Stimulated activated memory B cell treated with anti-CD40 and anti-IgM and Interleukin-4, amounts not matched to agents 10 μg/mL and 1 μg/mL and 100 μg/mL, for 72 hours (primary cell): ENCODE results near the gene HERC2.
"Not testable (repeated sequence)": the region's sequence is repeated elsewhere in the genome, so short reads cannot be mapped to it uniquely, and the experiment has no call there.

Experiments
- ATAC-seq: fragments of 150-1000 bp; cut with Tn5 transposase; 2 replicates; pipeline ENCODE4 v1.10.0; 2021
- H3K27ac Mint-ChIP-seq: one replicate; pipeline ENCODE4 v1.8.0; 2022; ENCODE audit warnings: mild to moderate bottlenecking, mixed read lengths
- H3K27me3 Mint-ChIP-seq: one replicate; pipeline ENCODE4 v1.8.0; 2022; ENCODE audit warnings: mixed read lengths
- H3K36me3 Mint-ChIP-seq: one replicate; pipeline ENCODE4 v1.8.0; 2022; ENCODE audit warnings: mixed read lengths
- H3K4me1 Mint-ChIP-seq: one replicate; pipeline ENCODE4 v1.8.0; 2022; ENCODE audit warnings: mixed read lengths
- H3K4me3 Mint-ChIP-seq: one replicate; pipeline ENCODE4 v1.8.0; 2022; ENCODE audit warnings: mild to moderate bottlenecking, moderate library complexity, mixed read lengths
- H3K9me3 Mint-ChIP-seq: one replicate; pipeline ENCODE4 v1.8.0; 2022; ENCODE audit warnings: mixed read lengths

The HERC2 gene

DNA sequence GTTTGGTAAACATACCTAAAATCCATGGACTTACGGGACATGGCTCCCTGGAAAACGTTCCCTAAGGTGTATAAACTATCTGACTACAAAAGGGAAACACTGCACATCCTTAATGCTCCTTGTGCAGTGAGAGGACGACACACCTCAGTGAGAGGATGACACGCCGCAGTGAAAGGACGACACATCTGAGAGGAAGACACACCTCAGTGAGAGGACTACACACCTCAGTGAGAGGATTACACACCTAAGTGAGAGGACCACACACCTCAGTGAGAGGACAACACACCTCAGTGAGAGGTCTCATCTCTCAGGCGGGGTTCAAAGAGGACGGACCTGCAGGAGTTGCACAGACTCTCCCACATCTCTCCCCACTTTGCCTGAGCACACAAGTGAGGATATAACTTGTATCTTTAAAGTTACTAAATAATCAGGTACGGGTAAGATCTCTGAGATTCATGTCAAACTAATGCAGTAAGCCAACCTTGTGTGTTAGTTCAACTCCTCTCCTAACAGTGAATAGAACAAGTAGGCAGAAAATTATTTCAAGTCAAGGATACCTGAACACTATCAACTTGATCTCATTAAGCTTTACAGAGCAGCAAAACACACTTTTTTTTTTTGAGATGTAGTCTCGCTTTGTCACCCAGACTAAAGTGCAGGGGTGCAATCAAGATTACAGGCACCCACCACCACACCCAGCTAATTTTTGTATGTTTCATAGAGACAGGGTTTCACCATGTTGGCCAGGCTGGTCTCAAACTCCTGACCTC is 32.1 kb downstream of the HERC2 start:
- no peak for ATAC-seq
- Mint-ChIP-seq H3K27me3 (no peaks in the 10 kb centered on the region), H3K27ac (peak overlapping the region; percentile 69), H3K4me1 (peaks cover 22% of the 10 kb centered on the region), H3K36me3 (peaks cover 75% of the 10 kb centered on the region), H3K9me3 (no peaks in the 10 kb centered on the region), H3K4me3 (no peak overlapping the region)

DNA sequence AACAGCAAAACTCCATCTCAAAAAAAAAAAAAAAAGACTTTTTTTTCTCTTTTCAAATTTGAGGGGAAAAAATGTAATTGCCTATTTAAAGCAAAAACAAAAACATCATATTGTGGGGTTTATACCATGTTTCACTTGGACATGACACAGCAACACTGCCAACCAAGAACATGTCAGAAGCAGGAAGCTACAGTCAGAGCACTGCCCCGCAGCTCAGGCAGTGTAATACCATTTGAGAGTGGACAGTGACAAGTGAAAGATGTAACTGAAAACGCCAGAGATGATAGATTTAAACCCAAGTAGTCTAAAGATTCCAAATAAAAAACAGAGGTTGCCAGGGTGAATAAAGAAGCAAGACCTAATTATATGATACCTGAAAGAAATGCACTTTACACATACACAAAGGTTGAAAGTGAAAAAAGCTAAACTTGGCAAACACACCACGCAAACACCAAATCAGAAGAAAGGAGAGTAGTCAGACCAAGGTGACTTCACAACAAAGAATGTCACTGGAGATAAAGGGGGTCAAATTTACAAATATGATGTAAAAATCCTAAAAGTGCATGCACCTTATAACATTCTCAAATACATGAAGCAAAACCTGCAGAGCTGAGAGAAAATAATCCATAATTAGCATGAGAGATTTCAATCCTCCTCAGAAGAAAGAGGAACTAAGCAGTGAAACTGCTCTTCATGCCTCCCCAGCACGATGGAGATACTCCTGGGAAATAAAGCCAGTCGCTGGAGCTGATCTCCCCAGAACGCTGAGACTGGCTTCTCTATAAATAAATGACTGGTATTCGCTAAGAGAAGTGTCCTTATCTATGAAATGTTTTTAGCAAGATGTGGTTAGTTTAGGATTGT is 32.9 kb downstream of the HERC2 start:
- peak overlapping the region; percentile 69 for H3K27ac Mint-ChIP-seq
- peak overlapping the region; percentile 40 for H3K4me3 Mint-ChIP-seq
- H3K9me3 Mint-ChIP-seq, H3K27me3 Mint-ChIP-seq: not testable (repeated sequence)
- peak; percentile 82 for ATAC-seq
- peaks cover 26% of the 10 kb centered on the region for H3K4me1 Mint-ChIP-seq
- peaks cover 80% of the 10 kb centered on the region for H3K36me3 Mint-ChIP-seq

DNA sequence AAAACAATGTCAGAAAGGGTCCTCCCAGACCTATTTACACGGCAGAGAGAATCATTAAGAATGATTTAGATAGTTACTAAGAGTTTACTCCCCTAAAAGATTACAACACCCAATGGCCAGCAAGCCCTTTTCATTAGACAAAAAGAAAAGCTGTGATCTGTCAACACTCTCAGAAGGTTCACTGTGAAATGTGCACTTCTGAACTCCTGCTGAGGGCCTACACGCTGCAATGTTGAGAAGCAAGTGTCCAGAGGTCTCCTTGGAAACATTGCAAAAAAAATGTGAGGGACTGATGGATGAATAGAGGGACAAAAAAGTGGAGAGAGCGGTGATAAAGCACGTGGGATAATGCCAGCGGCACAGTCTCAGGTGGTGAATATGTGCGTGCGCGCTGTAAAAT is 35.3 kb downstream of the HERC2 start:
- Mint-ChIP-seq H3K36me3 (peaks cover 81% of the 10 kb centered on the region), H3K4me1 (peaks cover 39% of the 10 kb centered on the region)
- H3K9me3 Mint-ChIP-seq, ATAC-seq, H3K27me3 Mint-ChIP-seq, H3K4me3 Mint-ChIP-seq, H3K27ac Mint-ChIP-seq: not testable (repeated sequence)

DNA sequence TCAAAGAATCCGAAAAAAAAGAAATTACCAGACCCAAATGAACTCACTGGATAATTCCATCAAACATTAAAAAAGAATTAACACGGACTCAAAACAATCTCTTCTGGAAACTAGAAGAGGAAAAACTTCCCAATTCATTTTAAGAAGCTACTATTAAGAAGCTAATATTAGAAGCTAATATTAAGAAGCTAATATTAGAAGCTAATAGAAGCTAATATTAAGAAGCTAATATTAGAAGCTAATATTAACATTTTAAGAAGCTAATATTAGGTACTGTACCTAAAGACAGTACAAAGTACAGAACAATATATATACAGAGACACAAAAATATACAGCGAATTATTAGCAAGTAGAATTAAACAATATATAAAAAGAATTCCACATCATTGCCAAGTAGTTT is 35.9 kb downstream of the HERC2 start:
- Mint-ChIP-seq H3K9me3 (peaks cover 9% of the 10 kb centered on the region), H3K4me3 (no peak overlapping the region), H3K27ac (no peak overlapping the region), H3K27me3 (no peaks in the 10 kb centered on the region), H3K4me1 (peaks cover 42% of the 10 kb centered on the region), H3K36me3 (peaks cover 79% of the 10 kb centered on the region)
- ATAC-seq: no peak

DNA sequence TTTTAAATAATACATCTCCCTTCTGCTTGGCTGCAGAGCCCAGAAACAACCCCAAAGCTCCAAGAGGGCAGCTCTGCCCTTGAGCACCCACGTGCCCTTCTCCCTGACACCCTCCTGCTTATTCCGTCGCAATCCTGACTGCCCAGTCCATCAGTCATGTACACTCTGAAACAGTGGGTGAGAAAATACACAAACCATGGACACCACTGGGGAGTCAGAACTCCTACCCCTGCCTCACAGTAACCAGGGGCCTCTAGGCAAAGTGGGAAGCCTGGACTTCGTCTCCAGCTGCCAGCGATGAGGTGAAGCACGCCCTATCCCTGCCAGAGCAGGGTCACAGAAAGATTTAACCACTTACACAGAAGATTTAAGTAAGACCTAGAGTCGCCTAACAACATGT is 40.1 kb downstream of the HERC2 start:
- H3K27ac Mint-ChIP-seq: no peak overlapping the region
- no peaks in the 10 kb centered on the region for H3K27me3 Mint-ChIP-seq
- peaks cover 9% of the 10 kb centered on the region for H3K9me3 Mint-ChIP-seq
- no peak overlapping the region for H3K4me3 Mint-ChIP-seq
- ATAC-seq: no peak
- H3K4me1 Mint-ChIP-seq: peaks cover 30% of the 10 kb centered on the region
- H3K36me3 Mint-ChIP-seq: peaks cover 66% of the 10 kb centered on the region

DNA sequence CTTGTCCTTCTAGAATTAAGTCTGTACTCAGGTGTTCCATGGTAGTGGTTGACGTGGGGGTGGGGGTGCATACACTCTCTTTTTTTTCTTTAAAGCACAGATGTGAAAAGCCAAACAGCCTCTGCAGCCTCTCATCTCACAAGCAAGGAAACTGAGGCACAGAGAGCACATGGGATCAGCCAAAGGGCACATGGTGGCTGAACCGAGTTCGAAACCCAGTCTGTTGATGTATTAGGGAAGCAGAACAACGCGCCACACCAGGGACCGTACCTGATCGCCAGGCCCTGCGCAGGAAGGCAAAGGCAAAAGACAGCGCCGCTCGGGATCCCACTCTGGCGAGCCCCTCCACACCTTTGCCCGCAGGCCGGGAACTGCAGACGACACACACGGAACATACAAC is 47.3 kb downstream of the HERC2 start:
- peaks cover 62% of the 10 kb centered on the region for H3K36me3 Mint-ChIP-seq
- no peaks in the 10 kb centered on the region for H3K4me1 Mint-ChIP-seq
- H3K4me3 Mint-ChIP-seq: no peak overlapping the region
- H3K9me3 Mint-ChIP-seq: no peaks in the 10 kb centered on the region
- H3K27ac Mint-ChIP-seq: no peak overlapping the region
- ATAC-seq: no peak
- no peaks in the 10 kb centered on the region for H3K27me3 Mint-ChIP-seq

DNA sequence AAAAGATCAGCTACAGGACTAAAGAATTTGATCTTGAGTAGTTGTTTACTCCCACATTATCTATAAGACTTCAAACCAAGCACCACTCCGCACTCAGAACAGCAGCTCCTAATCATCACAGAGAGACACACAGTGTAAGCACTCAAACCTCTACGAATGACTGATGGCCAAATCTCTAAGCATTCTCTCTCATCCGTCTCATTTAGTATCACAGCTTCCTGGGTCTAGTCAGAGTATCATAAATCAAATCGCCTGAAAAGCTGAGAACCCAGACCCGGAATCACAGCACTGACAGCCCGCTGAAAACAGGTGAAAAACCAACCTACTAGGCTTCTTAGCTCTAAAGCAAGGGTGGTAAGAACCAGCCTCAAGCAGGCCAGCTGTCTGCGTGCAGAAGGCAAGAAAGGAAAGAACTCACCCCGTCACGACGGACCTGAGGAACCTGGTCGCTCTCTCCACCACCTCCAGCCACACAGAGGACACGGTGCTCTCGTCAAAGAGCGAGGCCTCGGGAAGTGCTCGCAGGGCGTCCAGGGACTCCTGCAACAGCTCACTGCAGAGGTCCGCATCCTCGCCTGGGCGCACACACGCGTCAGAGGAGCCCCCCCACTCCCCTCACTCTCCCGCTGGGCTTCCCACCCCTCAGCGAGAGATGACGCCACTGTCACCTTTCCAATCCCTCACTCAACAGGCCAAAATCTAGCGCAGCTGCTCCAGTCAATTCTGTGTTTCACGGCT is 47.9 kb downstream of the HERC2 start:
- H3K27ac Mint-ChIP-seq: no peak overlapping the region
- no peak for ATAC-seq
- peaks cover 62% of the 10 kb centered on the region for H3K36me3 Mint-ChIP-seq
- no peaks in the 10 kb centered on the region for H3K4me1 Mint-ChIP-seq
- H3K27me3 Mint-ChIP-seq: no peaks in the 10 kb centered on the region
- no peaks in the 10 kb centered on the region for H3K9me3 Mint-ChIP-seq
- no peak overlapping the region for H3K4me3 Mint-ChIP-seq

DNA sequence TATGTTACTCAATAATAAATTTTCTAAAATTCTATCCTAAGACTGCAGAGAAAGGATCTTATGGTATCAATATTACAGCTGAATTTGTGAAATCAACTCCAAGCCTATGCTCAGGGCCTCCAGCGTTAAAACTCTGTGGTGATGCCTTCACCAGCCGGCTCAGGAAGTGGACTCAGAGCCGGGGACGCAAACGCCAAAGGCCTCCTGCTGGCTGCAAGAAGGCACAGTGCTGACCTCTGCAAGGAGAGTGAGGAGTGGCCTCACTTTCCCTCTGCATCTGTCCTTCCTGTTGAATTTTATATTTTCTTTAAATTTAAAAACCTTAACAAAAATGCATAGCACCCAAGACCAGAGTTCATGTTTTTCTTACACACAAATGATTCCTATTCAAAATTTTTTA is 48.5 kb downstream of the HERC2 start:
- Mint-ChIP-seq H3K4me1 (no peaks in the 10 kb centered on the region), H3K36me3 (peaks cover 63% of the 10 kb centered on the region), H3K27ac (no peak overlapping the region), H3K9me3 (no peaks in the 10 kb centered on the region), H3K27me3 (no peaks in the 10 kb centered on the region), H3K4me3 (no peak overlapping the region)
- ATAC-seq: no peak

DNA sequence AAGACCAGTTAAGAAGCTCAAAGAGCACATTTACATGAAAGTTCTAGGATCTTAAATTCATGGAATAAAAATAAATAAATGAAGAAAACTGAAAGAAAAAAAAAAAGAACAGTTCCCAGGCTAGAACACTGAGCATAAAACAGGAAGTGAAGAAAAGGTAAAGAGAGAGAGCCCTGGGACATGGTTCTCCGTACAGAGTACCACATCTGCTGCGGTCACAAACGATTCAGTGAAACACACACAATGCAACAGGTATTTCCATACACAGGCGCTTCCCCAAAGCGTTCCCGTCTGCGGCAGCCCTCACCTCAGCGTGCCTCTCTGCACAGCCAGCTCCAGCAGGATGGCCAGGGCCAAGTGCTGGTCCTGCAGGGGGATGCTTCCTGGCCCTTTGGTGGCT is 49.4 kb downstream of the HERC2 start:
- Mint-ChIP-seq H3K27ac (no peak overlapping the region), H3K27me3 (no peaks in the 10 kb centered on the region), H3K9me3 (no peaks in the 10 kb centered on the region), H3K4me3 (no peak overlapping the region), H3K36me3 (peaks cover 69% of the 10 kb centered on the region), H3K4me1 (no peaks in the 10 kb centered on the region)
- no peak for ATAC-seq

DNA sequence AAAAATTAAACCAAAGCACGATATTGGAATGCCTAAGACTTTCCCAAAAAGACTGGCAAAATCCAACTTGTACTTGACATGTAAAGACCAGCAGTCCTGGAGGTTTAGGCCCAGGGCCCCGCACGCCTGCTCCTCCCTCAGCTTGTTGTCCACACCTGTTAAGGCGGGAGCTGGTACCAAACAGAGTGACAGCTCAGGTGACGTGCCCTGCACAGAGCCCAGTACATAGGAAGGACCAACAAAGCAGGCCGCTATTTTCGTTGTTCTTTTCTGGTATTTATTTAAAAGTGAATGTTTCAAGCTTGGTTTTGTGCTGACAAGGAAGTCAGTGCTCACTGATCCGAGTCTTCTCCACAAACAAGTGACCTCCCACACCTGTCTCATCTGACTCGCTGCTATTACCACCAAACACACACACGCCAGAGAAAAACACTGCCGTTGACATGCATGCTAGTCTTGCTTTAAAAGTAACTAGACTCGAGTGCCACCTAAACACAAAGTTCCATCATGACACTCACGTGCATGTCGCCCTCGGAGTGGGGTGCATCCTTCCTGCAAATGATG is 50.2 kb downstream of the HERC2 start:
- ATAC-seq: no peak
- Mint-ChIP-seq H3K9me3 (no peaks in the 10 kb centered on the region), H3K27ac (no peak overlapping the region), H3K36me3 (peaks cover 77% of the 10 kb centered on the region), H3K4me3 (no peak overlapping the region), H3K27me3 (no peaks in the 10 kb centered on the region), H3K4me1 (no peaks in the 10 kb centered on the region)

DNA sequence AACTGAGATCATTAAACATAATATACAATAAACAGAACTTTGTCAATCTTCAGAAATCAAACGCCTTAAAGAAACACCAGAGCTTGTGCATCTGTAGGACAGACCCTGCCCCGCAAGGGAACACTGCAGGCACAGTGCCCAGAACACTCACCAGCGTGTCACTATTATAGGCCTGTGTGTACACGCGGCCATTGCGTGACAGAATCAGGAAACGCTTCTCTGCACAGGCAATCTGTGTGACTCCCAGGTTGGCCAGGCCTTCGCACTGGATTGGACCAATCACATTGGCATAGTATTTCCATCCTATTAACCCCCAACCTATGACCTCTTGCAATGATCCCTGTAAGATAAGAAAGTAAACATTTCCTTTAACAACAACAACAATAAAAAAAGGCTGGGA is 52.9 kb downstream of the HERC2 start:
- no peak overlapping the region for H3K4me3 Mint-ChIP-seq
- H3K9me3 Mint-ChIP-seq: no peaks in the 10 kb centered on the region
- no peak overlapping the region for H3K27ac Mint-ChIP-seq
- H3K27me3 Mint-ChIP-seq: no peaks in the 10 kb centered on the region
- no peak for ATAC-seq
- H3K36me3 Mint-ChIP-seq: peaks cover 91% of the 10 kb centered on the region
- H3K4me1 Mint-ChIP-seq: peaks cover 17% of the 10 kb centered on the region

DNA sequence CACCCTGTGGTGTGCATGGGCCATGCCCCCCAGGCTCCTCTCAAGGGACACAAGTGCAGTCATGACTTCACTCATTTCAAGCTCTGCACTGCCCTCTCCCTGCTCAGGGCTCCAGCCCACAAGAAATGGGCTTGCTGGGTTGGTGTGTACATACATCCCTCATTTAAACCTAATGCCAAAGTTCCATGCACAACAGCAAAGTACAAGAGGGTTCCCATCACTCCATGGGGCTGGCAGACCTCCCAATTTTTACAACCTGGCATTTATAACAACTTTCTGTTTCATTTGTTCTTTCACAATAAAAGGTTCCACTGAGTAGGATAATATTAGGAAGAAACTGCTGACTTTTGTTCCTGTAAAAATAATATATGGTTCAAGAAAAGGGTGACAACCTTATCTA is 54.3 kb downstream of the HERC2 start:
- Mint-ChIP-seq H3K27me3 (no peaks in the 10 kb centered on the region), H3K4me3 (no peak overlapping the region), H3K9me3 (no peaks in the 10 kb centered on the region), H3K27ac (no peak overlapping the region), H3K36me3 (peaks cover 91% of the 10 kb centered on the region), H3K4me1 (peaks cover 17% of the 10 kb centered on the region)
- ATAC-seq: no peak

DNA sequence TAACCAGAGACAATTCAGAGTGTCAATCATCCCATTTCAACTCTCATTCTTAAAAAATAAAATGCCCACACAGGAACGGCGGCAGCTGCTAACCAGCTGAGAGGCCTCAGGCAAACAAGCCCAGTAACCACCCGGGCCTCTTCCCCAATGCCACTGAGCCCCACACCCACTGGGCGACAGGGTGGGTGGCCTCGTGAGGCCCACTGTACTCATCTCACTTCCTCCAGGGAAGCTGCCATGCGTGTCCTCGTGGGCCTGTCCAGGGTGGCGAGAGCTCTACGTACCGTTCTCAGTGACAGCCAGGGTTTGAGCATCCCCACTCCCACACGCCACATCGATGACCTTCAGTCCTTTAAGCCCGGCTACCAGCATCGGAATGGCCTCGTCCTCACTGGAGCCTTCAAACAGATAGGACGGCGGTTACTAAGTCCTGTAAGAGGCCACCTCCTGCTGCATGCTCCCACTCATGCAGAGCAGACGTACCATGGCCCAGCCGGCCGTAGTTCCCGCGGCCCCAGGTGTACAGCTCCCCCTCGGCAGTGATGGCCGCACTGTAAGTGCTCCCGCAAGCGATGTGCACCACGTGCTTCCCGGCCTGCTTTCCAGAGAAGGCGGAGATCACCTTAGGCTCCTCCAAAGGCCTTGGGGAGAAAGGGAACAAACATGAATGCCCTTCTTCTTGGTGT is 56.5 kb downstream of the HERC2 start:
- peaks cover 17% of the 10 kb centered on the region for H3K4me1 Mint-ChIP-seq
- ATAC-seq: peak; percentile 71
- H3K27me3 Mint-ChIP-seq: no peaks in the 10 kb centered on the region
- H3K36me3 Mint-ChIP-seq: peaks cover 82% of the 10 kb centered on the region
- H3K9me3 Mint-ChIP-seq: no peaks in the 10 kb centered on the region
- peak overlapping the region; percentile 45 for H3K4me3 Mint-ChIP-seq
- H3K27ac Mint-ChIP-seq: peak overlapping the region; percentile 70

DNA sequence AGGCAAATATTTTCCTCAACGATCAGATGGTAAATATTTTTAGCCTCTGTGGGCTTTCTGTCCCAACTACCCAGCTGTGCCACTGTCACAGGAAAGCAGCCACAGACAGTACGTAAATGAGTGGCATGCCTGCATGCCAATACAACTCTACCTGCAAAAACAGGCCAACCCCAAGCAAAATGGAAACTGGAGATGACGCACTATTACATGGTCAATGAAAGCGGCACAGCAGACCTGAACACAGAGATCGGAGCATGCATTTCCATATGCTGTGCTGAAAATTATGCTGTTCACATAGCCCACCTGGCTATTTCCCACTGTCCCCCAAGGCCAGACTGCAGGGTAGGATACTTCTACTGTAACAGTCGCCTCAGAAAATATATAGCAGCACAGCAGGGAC is 57.8 kb downstream of the HERC2 start:
- no peak overlapping the region for H3K4me3 Mint-ChIP-seq
- H3K27me3 Mint-ChIP-seq: no peaks in the 10 kb centered on the region
- peaks cover 17% of the 10 kb centered on the region for H3K4me1 Mint-ChIP-seq
- ATAC-seq: no peak
- H3K36me3 Mint-ChIP-seq: peaks cover 77% of the 10 kb centered on the region
- H3K27ac Mint-ChIP-seq: no peak overlapping the region
- H3K9me3 Mint-ChIP-seq: no peaks in the 10 kb centered on the region

DNA sequence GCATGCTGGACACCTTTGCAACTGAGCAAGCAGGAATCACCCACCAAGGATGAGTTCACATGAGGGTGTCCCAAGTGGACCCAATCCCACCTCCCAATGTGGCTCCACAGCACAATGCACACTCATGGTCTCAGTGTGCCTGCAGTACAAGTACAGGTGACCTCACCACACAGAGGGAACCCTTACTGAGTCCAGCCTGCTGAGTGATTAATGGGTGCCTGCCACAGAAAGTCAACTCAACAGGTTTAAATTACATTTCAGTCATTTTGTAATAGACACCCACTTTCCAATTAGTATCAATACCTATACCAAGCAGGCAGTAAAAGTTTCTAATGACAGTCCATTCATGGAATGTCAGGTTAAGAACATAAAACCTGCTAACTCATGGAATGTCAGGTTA is 59.5 kb downstream of the HERC2 start:
- H3K4me3 Mint-ChIP-seq: no peak overlapping the region
- H3K36me3 Mint-ChIP-seq: peaks cover 73% of the 10 kb centered on the region
- H3K9me3 Mint-ChIP-seq: no peaks in the 10 kb centered on the region
- no peak for ATAC-seq
- H3K27ac Mint-ChIP-seq: no peak overlapping the region
- H3K27me3 Mint-ChIP-seq: no peaks in the 10 kb centered on the region
- H3K4me1 Mint-ChIP-seq: peaks cover 17% of the 10 kb centered on the region
